GM23338 (cell line): ENCODE data around the gene PA2G4. TPM values are rescaled to one million over a fixed set of nuclear protein-coding genes. Genes with fewer than 3 reads are reported as not detected.

ENCODE experiments used
- ATAC-seq: fragments of 200-7000 bp; cut with Tn5 transposase; 3 replicates; pipeline ENCODE4 v1.9.1; 2020
- DNase-seq: peaks from one replicate; pipeline ENCODE4 v3.0.0-alpha.2; 2015; ENCODE audit warnings: low spot score
- H2AFZ ChIP-seq: fragments of 200-600 bp; sonication (generic); 2 replicates; pipeline ENCODE4 v1.8.0; 2016; ENCODE audit warnings: antibody characterized with exemption, mild to moderate bottlenecking, moderate library complexity
- H3F3A ChIP-seq: fragments of 200-600 bp; sonication (generic); replicated peaks from 2 replicates; pipeline ENCODE4 v1.8.0; 2017; ENCODE audit warnings: antibody characterized with exemption, mixed run types, low read depth
- H3K27ac ChIP-seq: fragments of 200-600 bp; sonication (generic); 2 replicates; pipeline ENCODE4 v1.6.1; 2016; ENCODE audit warnings: low read depth
- H3K27me3 ChIP-seq: fragments of 200-600 bp; sonication (generic); 2 replicates; pipeline ENCODE4 v1.8.0; 2016; ENCODE audit warnings: mild to moderate bottlenecking, mixed run types, moderate library complexity; ENCODE audit not compliant: insufficient read depth
- H3K36me3 ChIP-seq: fragments of 200-600 bp; sonication (generic); 2 replicates; pipeline ENCODE4 v1.8.0; 2016; ENCODE audit warnings: mild to moderate bottlenecking; ENCODE audit not compliant: insufficient read depth
- H3K4me1 ChIP-seq: fragments of 200-600 bp; sonication (generic); 2 replicates; pipeline ENCODE4 v1.8.0; 2016; ENCODE audit warnings: mild to moderate bottlenecking, moderate library complexity; ENCODE audit not compliant: insufficient read depth
- H3K4me2 ChIP-seq: fragments of 200-600 bp; sonication (generic); 2 replicates; pipeline ENCODE4 v1.7.1; 2017; ENCODE audit warnings: mixed run types
- H3K4me3 ChIP-seq: fragments of 200-600 bp; sonication (generic); 2 replicates; pipeline ENCODE4 v1.6.1; 2016; ENCODE audit warnings: mixed run types
- H3K79me2 ChIP-seq: fragments of 200-600 bp; sonication (generic); replicated peaks from 2 replicates; pipeline ENCODE4 v1.8.0; 2017; ENCODE audit warnings: mild to moderate bottlenecking; ENCODE audit not compliant: insufficient read depth
- H3K9me2 ChIP-seq: fragments of 200-600 bp; sonication (generic); 2 replicates; pipeline ENCODE4 v1.8.0; 2017; ENCODE audit not compliant: insufficient read depth
- H4K20me1 ChIP-seq: fragments of 200-600 bp; sonication (generic); replicated peaks from 2 replicates; pipeline ENCODE4 v1.8.0; 2017; ENCODE audit warnings: mild to moderate bottlenecking; ENCODE audit not compliant: insufficient read depth
- H3K27ac Mint-ChIP-seq: 2 replicates; pipeline ENCODE4 v1.8.0; 2020; ENCODE audit warnings: inconsistent platforms, mild to moderate bottlenecking, moderate library complexity, mixed read lengths
- H3K27me3 Mint-ChIP-seq: 3 replicates; pipeline ENCODE4 v1.8.0; 2022; ENCODE audit warnings: low read depth, mild to moderate bottlenecking, moderate library complexity, mixed read lengths, inconsistent platforms; ENCODE audit not compliant: insufficient read depth, poor library complexity
- H3K36me3 Mint-ChIP-seq: 3 replicates; pipeline ENCODE4 v1.8.0; 2021; ENCODE audit warnings: low read depth, mild to moderate bottlenecking, inconsistent platforms, moderate library complexity, mixed read lengths
- H3K4me1 Mint-ChIP-seq: 3 replicates; pipeline ENCODE4 v1.8.0; 2020; ENCODE audit warnings: mild to moderate bottlenecking, inconsistent platforms, mixed read lengths
- H3K4me3 Mint-ChIP-seq: 3 replicates; pipeline ENCODE4 v1.8.0; 2021; ENCODE audit warnings: moderate library complexity, mild to moderate bottlenecking, inconsistent platforms, mixed read lengths
- H3K9me3 Mint-ChIP-seq: 3 replicates; pipeline ENCODE4 v1.8.0; 2020; ENCODE audit warnings: moderate library complexity, mild to moderate bottlenecking, inconsistent platforms, mixed read lengths
- CREB1 ChIP-seq: fragments of 250-450 bp; sonication (Bioruptor Pico); IDR thresholded peaks from 2 replicates; pipeline ENCODE4 v1.5.0; 2020; ENCODE audit warnings: low read depth, mild to moderate bottlenecking, moderate library complexity
- EZH2 ChIP-seq: fragments of 200-600 bp; sonication (generic); IDR thresholded peaks from one replicate; pipeline ENCODE4 v1.8.0; 2017; ENCODE audit warnings: antibody characterized with exemption, mild to moderate bottlenecking, low read depth; ENCODE audit not compliant: unreplicated experiment
- EZH2phosphoT487 ChIP-seq: fragments of 200-600 bp; sonication (generic); IDR thresholded peaks from one replicate; pipeline ENCODE4 v1.8.1; 2018; ENCODE audit warnings: antibody characterized with exemption; ENCODE audit not compliant: unreplicated experiment
- JUNB ChIP-seq: IDR thresholded peaks from one replicate; pipeline ENCODE4 v1.6.1; 2016; ENCODE audit warnings: antibody characterized with exemption; ENCODE audit not compliant: unreplicated experiment
- NANOG ChIP-seq: IDR thresholded peaks from 2 replicates; pipeline ENCODE4 v1.6.1; 2016; ENCODE audit warnings: antibody characterized with exemption, borderline replicate concordance
- POLR2AphosphoS5 ChIP-seq: IDR thresholded peaks from 2 replicates; pipeline ENCODE4 v1.6.1; 2016; ENCODE audit warnings: antibody characterized with exemption, low read depth
- STAT1 ChIP-seq: IDR thresholded peaks from one replicate; pipeline ENCODE4 v1.6.1; 2016; ENCODE audit warnings: antibody characterized with exemption; ENCODE audit not compliant: unreplicated experiment
- ZNF114 ChIP-seq: fragments of 250-450 bp; sonication (Bioruptor Pico); IDR thresholded peaks from 2 replicates; pipeline ENCODE4 v1.5.0; 2020; ENCODE audit warnings: mild to moderate bottlenecking, moderate library complexity
- ZNF331 ChIP-seq: fragments of 250-450 bp; sonication (Bioruptor Pico); IDR thresholded peaks from 2 replicates; pipeline ENCODE4 v1.5.0; 2020; ENCODE audit warnings: low read depth, mild to moderate bottlenecking, moderate library complexity
- ZNF462 ChIP-seq: fragments of 250-450 bp; sonication (Bioruptor Pico); IDR thresholded peaks from 2 replicates; pipeline ENCODE4 v1.5.0; 2020; ENCODE audit warnings: mild to moderate bottlenecking, moderate library complexity
- polyA plus RNA-seq: library from polyadenylated mRNA; unstranded; fragments of >200 nt; fragmentation: Nextera tagmentation; extraction: Ambion mirVana; gene quantifications from 2 replicates; pipeline ENCODE4 v1.2.1, GENCODE V29; 2016
- total RNA-seq: library from RNA; depleted of rRNA; stranded (reverse); fragments of >200 nt; shearing (Covaris generic); gene quantifications from 2 replicates; pipeline ENCODE4 v1.2.3, GENCODE V29; 2014
- TF ChIP-seq, protein P1 (sequence below): IDR thresholded peaks from one replicate; pipeline ENCODE4 v1.6.1; 2018; ENCODE audit warnings: antibody characterized with exemption; ENCODE audit not compliant: unreplicated experiment
- TF ChIP-seq, protein P2 (sequence below), 2 experiments: fragments of 200-600 bp in 1 of 2; sonication (generic) in 1 of 2; conservative IDR thresholded peaks; 2 replicates each; pipeline versions ENCODE4 v1.5.1 to v1.6.1; 2016 to 2017; ENCODE audit warnings: antibody characterized with exemption in 2 of 2, low read depth in 2 of 2, mild to moderate bottlenecking in 2 of 2, moderate library complexity in 1 of 2
- TF ChIP-seq, protein P3 (sequence below): IDR thresholded peaks from 2 replicates; pipeline ENCODE4 v1.6.1; 2016; ENCODE audit warnings: antibody characterized with exemption

Gene PA2G4
- total and polyA plus RNA-seq, 2 experiments from 2014 or later, result 237 to 373 TPM

DNA sequence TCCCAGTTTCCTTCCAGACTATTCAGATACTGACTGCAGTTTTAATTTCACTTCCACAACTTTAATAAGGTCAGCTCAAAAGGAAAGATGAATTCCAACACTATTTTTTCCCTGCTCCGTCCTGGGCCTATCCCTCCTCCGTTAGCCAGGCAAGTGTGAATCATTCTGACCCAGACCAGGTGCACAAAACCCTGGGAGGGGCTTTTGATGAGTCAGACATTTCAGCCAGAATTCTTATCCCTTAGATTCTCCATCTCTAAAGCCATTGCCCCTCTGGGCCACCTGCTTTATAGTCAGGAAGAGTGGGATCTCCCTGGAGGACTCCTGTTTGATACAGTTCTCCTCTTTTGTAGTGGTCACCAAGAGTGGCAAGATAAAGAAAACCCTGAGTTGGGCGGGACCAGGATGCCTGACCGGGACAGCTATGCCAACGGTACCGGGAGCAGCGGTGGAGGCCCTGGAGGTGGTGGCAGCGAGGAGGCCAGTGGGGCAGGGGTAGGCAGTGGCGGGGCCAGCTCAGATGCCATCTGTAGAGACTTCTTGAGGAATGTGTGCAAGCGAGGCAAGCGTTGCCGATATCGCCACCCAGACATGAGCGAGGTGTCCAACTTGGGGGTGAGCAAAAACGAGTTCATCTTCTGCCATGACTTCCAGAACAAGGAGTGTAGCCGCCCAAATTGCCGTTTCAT lies 15.9 kb downstream of the PA2G4 start:
- H3K4me1 Mint-ChIP-seq, result peaks cover 18% of the 10 kb centered on the region
- no peak overlapping the region for H3K4me2 ChIP-seq

More for the DNA sequence above, 15.9 kb downstream of the PA2G4 start:
- TF ChIP-seq, protein P1, sequence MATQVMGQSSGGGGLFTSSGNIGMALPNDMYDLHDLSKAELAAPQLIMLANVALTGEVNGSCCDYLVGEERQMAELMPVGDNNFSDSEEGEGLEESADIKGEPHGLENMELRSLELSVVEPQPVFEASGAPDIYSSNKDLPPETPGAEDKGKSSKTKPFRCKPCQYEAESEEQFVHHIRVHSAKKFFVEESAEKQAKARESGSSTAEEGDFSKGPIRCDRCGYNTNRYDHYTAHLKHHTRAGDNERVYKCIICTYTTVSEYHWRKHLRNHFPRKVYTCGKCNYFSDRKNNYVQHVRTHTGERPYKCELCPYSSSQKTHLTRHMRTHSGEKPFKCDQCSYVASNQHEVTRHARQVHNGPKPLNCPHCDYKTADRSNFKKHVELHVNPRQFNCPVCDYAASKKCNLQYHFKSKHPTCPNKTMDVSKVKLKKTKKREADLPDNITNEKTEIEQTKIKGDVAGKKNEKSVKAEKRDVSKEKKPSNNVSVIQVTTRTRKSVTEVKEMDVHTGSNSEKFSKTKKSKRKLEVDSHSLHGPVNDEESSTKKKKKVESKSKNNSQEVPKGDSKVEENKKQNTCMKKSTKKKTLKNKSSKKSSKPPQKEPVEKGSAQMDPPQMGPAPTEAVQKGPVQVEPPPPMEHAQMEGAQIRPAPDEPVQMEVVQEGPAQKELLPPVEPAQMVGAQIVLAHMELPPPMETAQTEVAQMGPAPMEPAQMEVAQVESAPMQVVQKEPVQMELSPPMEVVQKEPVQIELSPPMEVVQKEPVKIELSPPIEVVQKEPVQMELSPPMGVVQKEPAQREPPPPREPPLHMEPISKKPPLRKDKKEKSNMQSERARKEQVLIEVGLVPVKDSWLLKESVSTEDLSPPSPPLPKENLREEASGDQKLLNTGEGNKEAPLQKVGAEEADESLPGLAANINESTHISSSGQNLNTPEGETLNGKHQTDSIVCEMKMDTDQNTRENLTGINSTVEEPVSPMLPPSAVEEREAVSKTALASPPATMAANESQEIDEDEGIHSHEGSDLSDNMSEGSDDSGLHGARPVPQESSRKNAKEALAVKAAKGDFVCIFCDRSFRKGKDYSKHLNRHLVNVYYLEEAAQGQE, result no peak
- TF ChIP-seq JUNB (no peak), CREB1 (CRISPR knock-in tag) (no peak), ZNF462 (CRISPR knock-in tag) (no peak), ZNF114 (no peak), EZH2phosphoT487 (no peak), EZH2 (no peak), STAT1 (no peak), NANOG (no peak), POLR2AphosphoS5 (no peak), ZNF331 (CRISPR knock-in tag) (no peak)
- TF ChIP-seq, protein P2, sequence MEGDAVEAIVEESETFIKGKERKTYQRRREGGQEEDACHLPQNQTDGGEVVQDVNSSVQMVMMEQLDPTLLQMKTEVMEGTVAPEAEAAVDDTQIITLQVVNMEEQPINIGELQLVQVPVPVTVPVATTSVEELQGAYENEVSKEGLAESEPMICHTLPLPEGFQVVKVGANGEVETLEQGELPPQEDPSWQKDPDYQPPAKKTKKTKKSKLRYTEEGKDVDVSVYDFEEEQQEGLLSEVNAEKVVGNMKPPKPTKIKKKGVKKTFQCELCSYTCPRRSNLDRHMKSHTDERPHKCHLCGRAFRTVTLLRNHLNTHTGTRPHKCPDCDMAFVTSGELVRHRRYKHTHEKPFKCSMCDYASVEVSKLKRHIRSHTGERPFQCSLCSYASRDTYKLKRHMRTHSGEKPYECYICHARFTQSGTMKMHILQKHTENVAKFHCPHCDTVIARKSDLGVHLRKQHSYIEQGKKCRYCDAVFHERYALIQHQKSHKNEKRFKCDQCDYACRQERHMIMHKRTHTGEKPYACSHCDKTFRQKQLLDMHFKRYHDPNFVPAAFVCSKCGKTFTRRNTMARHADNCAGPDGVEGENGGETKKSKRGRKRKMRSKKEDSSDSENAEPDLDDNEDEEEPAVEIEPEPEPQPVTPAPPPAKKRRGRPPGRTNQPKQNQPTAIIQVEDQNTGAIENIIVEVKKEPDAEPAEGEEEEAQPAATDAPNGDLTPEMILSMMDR (conservative IDR thresholded peaks at IDR 0.05; ENCODE audit: low read depth in 2 of 2), result no peak
- TF ChIP-seq, protein P3, sequence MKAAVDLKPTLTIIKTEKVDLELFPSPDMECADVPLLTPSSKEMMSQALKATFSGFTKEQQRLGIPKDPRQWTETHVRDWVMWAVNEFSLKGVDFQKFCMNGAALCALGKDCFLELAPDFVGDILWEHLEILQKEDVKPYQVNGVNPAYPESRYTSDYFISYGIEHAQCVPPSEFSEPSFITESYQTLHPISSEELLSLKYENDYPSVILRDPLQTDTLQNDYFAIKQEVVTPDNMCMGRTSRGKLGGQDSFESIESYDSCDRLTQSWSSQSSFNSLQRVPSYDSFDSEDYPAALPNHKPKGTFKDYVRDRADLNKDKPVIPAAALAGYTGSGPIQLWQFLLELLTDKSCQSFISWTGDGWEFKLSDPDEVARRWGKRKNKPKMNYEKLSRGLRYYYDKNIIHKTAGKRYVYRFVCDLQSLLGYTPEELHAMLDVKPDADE, result no peak
- Histone ChIP-seq H4K20me1 (no peaks in the 10 kb centered on the region), H3K9me2 (no peaks in the 10 kb centered on the region), H3K4me1 (peaks cover 10% of the 10 kb centered on the region), H3K4me3 (peak overlapping the region; percentile 20; the same call in 1 of the 2 replicates), H3K27me3 (no peaks in the 10 kb centered on the region), H3K79me2 (peaks cover 12% of the 10 kb centered on the region), H2AFZ (no peak overlapping the region), H3F3A (peaks cover 18% of the 10 kb centered on the region), H3K36me3 (peaks cover 4% of the 10 kb centered on the region; the same call in 1 of the 2 replicates), H3K27ac (no peak overlapping the region)
- Mint-ChIP-seq H3K27me3 (peaks cover 19% of the 10 kb centered on the region), H3K4me3 (peak overlapping the region; percentile 37; the same call in 1 of the 3 replicates), H3K27ac (no peak overlapping the region), H3K36me3 (peaks cover 33% of the 10 kb centered on the region), H3K9me3 (peaks cover 6% of the 10 kb centered on the region; the same call in 2 of the 3 replicates)
- DNase-seq (no peak), ATAC-seq (no peak)
